HK-2 (cell line): Measurements from ENCODE around the gene LRSAM1.

Experiments used
- DNase-seq: peaks from one replicate; pipeline ENCODE4 v3.0.0-alpha.2; 2018; ENCODE audit not compliant: unreplicated experiment

Gene LRSAM1

DNA sequence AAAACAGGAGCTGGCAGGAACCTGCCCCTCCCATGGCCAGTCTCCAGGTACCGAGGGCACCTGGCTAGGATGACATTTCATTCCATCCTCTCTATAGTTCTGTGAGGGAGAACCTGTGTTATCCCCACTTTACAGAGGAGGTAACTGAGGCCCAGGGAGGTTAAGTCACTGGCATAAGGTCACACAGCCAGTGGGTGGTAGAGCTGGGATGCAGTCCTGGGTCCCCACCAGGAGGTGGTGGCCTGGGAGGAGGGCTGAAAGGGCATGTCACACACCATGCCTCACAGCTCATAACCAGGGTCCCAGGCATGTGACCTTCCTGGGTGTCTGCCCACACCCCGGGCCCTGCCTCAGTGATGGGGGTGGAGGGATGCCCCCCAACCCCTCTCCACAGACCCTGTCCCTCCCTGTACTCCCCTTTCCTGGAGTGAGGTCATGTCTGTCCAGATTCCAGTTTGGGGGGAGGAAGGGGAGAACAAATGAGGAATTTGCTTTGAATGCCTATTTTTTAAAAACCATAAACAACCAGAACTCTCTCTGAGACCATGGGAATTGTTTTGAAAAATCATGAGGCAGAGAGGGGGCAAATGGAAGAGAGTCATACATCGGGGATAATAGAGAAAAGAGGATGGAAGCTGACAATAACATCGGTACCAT is 83.1 kb downstream of the LRSAM1 start:
- DNase-seq = no peak

GRCh38 chr9:127534931-127535330 is 83.6 kb downstream of the LRSAM1 start:
- DNase-seq = no peak

DNA sequence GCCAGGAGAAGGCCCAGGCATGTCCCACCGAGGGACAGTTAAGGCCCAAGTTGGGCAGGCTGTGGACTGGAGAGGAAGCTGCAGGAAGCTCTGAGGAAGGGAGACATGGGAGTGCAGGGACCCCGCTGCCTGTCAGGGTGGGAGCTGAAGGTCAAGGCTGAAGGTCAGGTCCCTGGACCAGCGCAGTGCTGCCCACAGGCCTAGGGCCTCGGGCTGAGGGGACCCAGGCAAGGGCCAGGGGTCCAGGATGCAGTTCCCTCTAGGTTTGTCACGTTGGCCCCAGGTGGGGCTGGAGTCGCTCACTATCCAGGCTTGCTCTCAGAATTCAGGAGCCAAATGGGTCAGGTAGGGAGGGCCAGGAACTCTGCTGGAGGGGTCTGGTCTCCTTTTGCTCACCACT is 84.1 kb downstream of the LRSAM1 start:
- no peak for DNase-seq

DNA sequence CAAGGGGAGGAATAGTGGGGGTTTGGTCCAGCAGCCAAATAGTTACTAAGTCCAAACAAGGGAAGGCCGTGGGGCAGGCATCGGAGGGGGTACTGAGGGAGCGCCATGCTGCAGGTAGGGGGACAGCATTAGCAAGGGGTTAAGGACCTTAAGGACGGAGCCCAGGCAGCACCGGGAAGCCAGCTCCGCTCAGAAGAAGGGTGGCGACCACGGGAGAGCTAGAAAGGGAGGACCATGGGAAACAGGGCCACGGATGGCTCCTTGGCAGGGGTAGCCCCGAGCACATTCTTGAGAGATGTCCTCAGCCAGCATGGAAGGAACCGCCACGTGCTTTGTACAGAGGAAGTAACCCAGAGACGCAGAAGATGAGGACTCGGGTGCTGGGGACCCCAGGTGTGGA is 84.5 kb downstream of the LRSAM1 start:
- no peak for DNase-seq

GRCh38 chr9:127536499-127536898 is 85.2 kb downstream of the LRSAM1 start:
- DNase-seq = no peak

DNA sequence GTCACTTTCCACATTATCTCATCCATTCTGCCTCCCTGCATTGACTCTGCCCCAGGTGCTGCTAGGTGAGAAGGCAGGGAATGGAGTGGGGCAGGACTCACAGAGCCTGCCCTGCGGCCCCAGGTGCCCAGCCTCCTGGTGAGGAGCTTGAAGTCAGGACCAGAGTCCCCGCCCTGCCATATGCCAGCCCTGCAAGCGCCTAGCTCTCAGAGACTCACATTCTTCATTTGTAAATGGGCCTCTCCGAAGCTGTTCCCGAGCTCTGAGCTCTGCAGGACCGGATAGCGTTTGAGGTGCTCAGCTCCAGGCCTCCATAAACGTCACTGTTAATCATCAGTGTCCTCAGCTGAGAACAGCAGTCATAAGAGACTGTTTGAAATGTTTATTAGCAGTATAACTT is 85.7 kb downstream of the LRSAM1 start:
- no peak for DNase-seq

DNA sequence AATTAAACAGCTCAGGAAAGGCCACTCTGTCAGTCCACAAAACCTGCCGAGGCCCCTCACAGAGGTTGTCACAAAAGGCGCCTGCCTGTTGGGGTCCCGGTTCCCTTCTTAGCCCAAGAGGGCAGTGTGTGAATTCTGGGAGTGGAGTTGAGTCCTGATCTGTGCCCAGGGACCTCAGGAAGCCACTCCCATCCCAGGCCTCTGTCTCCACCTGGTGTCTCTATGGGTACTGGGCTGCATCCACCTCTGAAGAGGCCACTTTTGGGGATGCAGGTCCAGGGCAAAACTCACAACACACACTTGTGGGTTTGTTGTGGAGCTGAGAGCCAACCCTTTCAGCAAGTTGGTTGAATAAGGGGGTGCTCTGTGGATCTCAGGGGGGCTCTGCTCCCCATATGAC is 86.5 kb downstream of the LRSAM1 start:
- no peak for DNase-seq

- DNase-seq = no peak
These were observed 87.5 kb downstream of the LRSAM1 start for GRCh38 chr9:127538849-127539258.

DNA sequence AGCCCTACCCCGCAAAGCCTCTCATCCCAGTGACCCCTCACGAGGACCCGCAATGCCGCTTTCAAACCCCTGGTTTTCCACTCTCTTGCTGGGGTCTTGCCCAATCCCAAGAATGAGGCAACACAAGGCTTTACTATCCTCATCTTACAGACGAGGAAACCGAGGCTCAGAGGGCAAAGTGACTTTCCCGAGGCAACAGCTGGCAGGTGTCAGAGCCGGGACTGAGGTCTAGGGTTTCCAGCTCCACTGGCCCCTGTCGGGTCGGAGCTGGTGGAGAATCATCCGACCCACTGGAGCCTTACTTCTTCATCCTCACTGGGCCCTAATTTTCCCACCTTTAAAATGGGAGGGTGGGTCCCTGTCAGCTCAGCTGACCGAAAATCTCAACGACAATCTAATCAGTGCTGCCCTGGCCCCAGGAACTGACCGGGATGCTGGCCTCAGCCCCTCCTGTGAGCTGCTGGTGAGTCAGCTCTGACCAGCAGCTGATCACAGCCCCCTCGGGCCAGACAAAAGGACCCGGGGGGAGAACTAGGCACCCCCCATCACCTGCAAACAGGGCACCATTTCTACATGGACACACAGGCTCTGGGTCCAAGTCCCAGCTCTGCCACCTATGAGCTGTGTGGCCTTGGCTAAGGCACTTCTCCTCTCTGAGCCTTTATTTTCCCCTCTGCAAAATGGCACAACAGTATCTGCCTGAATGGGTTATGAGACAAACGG is 88.1 kb downstream of the LRSAM1 start:
- no peak for DNase-seq

DNA sequence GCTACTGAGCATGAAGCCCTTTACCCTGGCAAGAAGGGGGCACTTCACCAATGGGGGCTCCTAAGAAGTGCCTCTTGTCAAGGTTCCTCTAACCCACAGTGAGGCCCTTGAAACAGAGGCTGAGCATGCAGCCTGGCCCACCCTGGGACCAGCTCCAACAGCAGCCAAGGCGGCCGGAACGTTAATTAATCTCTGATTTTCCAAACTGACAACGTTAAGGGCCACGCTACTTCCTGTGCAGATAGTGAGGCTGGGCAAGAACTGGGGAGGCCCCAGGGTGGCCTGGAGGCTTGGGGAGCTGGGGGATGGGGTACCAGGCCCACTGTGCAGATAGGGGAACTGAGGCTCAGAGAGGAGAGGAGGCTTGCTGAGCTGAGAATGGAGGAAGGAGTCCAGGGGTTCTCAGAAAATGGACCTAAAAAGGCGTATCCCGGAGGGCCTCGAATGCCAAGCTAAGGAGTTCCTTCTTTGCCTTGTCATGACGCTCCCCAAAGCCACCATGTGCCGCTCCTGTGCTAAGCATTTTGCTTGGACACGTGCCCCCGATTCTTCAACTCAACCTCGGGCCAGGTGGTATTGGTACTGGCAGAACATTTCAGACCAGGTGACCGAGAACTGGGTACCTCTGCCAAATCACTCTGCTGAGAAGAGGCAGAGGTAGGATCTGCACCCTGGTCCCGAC is 88.8 kb downstream of the LRSAM1 start:
- no peak for DNase-seq

DNA sequence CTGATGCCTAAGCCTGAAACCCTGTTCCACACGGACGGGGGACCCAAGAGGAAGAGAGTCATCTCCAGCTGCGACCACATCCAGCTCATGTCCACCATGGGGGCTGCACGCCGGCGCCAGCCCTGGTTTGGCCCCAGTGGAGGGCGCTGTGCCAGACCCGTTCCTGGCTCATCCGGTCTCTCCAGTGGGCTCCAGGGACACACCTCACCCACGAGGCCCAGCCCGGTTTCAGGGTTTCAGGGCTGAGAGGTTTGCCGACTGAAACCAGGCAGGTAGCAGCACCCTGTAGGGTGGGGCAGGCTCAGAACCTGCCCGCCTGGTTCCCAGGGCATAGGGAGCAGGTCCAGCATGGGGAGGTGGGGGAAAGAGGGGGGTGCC is 89.3 kb downstream of the LRSAM1 start:
- DNase-seq = no peak

DNA sequence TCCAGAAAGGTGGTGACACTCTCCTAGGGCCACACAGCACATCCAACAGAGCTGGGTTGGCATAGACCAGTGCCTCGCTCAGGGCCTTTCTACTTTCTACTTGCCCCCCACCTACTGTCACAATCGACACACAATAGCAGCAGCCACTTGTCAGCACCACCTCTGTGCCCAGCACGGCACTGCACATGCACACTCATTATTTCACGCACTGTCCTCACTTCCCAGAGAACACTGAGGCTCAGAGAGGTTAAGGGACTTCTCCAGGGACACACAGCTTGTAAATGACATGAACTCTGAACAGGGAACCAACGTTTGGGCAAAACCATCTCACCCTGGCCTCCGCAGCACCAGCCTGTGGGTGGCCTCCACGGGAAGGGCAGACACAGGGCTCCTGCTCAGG is 89.9 kb downstream of the LRSAM1 start:
- DNase-seq = no peak

- DNase-seq = no peak
These were observed 90.6 kb downstream of the LRSAM1 start for GRCh38 chr9:127541865-127542264.

GRCh38 chr9:127543221-127543620 is 91.9 kb downstream of the LRSAM1 start:
- DNase-seq = no peak

DNA sequence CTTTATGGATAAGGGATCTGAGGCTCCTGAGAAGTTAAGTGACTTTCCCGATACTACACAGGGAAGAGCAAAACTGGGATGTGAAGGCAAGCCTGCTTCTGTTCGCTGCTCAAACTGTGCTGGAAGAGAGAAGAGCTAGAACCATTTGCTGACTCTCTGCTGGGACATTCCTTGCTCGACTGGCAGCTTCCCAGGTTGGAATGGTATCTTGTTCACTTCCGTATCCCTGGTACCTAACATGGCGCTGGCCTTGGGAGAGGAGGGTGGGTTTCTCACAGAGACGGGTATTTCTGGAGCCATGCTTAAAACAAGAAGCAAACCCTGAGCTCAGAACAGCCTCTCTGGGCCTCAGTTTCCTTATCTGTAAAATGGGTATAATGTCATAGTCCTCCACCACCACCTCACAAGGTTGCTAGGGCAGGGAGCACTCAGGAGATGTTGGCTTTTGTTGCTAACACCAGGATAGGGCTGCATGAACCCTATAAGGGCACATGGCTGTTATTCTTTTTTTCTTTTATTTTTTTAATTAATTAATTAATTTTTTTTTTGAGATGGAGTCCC is 92.7 kb downstream of the LRSAM1 start:
- no peak for DNase-seq

- DNase-seq = peak; percentile 95
These were observed 94.2 kb downstream of the LRSAM1 start for GRCh38 chr9:127545196-127546124.

DNA sequence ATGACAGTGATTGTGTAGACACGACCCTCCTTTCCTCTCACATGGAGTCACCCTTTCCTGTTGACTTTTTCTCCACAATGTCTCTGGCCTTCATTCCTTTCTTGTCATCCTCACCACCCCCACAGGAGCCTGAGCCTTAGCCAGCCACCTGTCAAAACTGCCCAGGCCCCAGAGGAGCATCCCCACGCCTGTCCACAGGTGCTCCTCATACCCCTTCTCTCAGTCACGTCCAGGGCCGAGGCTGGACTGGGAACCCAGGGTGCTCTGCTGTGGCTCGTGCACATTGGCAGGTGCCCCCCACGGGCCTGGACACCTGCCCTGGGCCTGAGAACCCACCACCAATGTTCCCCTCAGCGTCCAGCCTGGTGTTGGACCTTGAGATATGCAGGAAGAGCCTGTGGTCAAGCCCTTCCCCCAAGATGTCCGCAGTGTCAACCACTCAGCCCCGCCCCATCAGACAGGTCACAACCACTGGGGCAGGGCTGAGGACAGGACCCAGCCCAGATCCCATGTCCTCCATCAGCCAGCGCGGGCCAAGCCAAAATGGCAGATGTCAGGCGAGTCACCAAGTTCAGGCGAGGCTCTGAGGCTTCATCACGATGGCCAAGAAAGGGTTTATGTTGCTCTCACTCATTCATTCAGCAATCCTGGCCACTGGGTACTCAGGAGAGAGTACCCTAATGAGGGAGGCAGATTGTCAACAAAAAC is 95.0 kb downstream of the LRSAM1 start:
- peak; percentile 67 for DNase-seq

- DNase-seq = no peak
These were observed 97.1 kb downstream of the LRSAM1 start for GRCh38 chr9:127548352-127548881.

DNA sequence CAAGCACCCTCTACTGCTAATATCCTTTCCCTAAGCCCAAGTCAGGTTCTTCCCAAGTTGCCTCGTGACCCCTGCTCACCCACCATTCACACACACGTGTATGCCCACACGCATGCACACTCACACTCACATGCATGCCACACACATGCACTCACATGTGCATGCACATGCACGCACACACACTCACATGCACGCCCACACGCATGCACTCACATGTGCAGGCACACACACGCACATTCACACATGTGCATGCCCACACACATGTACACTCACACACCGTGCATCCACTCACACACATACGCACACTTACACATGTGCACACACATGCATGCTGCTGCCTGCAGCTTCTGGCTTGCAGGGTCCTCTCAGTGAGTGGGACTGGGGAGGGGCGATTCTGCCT is 97.9 kb downstream of the LRSAM1 start:
- no peak for DNase-seq

GRCh38 chr9:127549751-127550150 is 98.4 kb downstream of the LRSAM1 start:
- DNase-seq = no peak

GRCh38 chr9:127550282-127550681 is 99.0 kb downstream of the LRSAM1 start:
- DNase-seq = no peak
